Fibroblast of peridontal ligament (primary cell): ENCODE measurements around the gene MUSTN1.

Experiments used
- DNase-seq: peaks from one replicate; pipeline ENCODE4 v3.0.0-alpha.2; 2010; ENCODE audit errors: extremely low read depth

The MUSTN1 gene

GRCh38 chr3:52852419-52852818 is 17.6 kb upstream of the MUSTN1 start:
- DNase-seq, result no peak

GRCh38 chr3:52851348-52851747 is 16.5 kb upstream of the MUSTN1 start:
- DNase-seq, result peak; percentile 59

- no peak for DNase-seq
Observed at GRCh38 chr3:52849656-52850055, 14.8 kb upstream of the MUSTN1 start.

GRCh38 chr3:52848617-52849016 is 13.8 kb upstream of the MUSTN1 start:
- DNase-seq, result peak; percentile 70

- DNase-seq, result no peak
Observed at GRCh38 chr3:52847726-52848125, 12.9 kb upstream of the MUSTN1 start.

- no peak for DNase-seq
Observed at GRCh38 chr3:52847241-52847640, 12.4 kb upstream of the MUSTN1 start.

GRCh38 chr3:52846432-52846965 is 11.7 kb upstream of the MUSTN1 start:
- no peak for DNase-seq

GRCh38 chr3:52845691-52846431 is 11.0 kb upstream of the MUSTN1 start:
- DNase-seq, result no peak

GRCh38 chr3:52845157-52845556 is 10.3 kb upstream of the MUSTN1 start:
- peak; percentile 66 for DNase-seq

- DNase-seq, result no peak
Observed at GRCh38 chr3:52844290-52844975, 9.6 kb upstream of the MUSTN1 start.

GRCh38 chr3:52843881-52844280 is 9.1 kb upstream of the MUSTN1 start:
- DNase-seq, result no peak

- DNase-seq, result no peak
Observed at GRCh38 chr3:52843108-52843865, 8.5 kb upstream of the MUSTN1 start.

GRCh38 chr3:52842424-52842823 is 7.6 kb upstream of the MUSTN1 start:
- no peak for DNase-seq

GRCh38 chr3:52841981-52842340 is 7.1 kb upstream of the MUSTN1 start:
- no peak for DNase-seq

- DNase-seq, result no peak
Observed at GRCh38 chr3:52841211-52841980, 6.6 kb upstream of the MUSTN1 start.

- DNase-seq, result no peak
Observed at GRCh38 chr3:52839892-52840545, 5.2 kb upstream of the MUSTN1 start.

- no peak for DNase-seq
Observed at GRCh38 chr3:52839268-52839575, 4.4 kb upstream of the MUSTN1 start.

- no peak for DNase-seq
Observed at GRCh38 chr3:52838561-52839267, 3.9 kb upstream of the MUSTN1 start.

GRCh38 chr3:52836986-52837385 is 2.2 kb upstream of the MUSTN1 start:
- DNase-seq, result no peak

GRCh38 chr3:52836471-52836845 is 1.6 kb upstream of the MUSTN1 start:
- no peak for DNase-seq
